ENCODE data around the gene EXD3.

DNA sequence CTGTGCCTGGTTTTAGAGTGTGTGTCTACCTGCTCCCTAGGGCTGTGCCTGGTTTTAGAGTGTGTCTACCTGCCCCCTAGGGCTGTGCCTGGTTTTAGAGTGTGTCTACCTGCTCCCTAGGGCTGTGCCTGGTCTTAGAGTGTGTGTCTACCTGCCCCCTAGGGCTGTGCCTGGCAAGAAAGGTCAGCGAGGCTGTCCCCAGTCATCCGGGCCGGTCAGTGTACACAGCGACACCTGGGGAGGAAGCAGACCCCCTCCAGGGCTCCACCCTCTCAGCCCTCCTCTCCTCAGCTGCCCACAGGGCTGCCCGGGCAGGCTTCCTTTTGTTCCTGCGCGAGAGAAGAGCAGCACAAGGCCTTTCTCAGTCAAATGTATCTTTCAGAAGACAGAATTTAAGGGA lies 125.0 kb downstream of the EXD3 start:
- TF ChIP-seq, protein P1, sequence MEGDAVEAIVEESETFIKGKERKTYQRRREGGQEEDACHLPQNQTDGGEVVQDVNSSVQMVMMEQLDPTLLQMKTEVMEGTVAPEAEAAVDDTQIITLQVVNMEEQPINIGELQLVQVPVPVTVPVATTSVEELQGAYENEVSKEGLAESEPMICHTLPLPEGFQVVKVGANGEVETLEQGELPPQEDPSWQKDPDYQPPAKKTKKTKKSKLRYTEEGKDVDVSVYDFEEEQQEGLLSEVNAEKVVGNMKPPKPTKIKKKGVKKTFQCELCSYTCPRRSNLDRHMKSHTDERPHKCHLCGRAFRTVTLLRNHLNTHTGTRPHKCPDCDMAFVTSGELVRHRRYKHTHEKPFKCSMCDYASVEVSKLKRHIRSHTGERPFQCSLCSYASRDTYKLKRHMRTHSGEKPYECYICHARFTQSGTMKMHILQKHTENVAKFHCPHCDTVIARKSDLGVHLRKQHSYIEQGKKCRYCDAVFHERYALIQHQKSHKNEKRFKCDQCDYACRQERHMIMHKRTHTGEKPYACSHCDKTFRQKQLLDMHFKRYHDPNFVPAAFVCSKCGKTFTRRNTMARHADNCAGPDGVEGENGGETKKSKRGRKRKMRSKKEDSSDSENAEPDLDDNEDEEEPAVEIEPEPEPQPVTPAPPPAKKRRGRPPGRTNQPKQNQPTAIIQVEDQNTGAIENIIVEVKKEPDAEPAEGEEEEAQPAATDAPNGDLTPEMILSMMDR (IDR thresholded peaks at IDR 0.05) = no peak
- TF ChIP-seq POLR2A (IDR thresholded peaks at IDR 0.05) = no peak
